Pons (tissue), 1 donor: ENCODE data around the gene DYNC1I1.

Experiments
- DNase-seq: peaks from one replicate; pipeline ENCODE4 v3.0.0-alpha.2; 2016; ENCODE audit warnings: low spot score

The DYNC1I1 gene

GRCh38 chr7:95772298-95772770 is at the start of gene DYNC1I1:
TSS of gene DYNC1I1 (plus strand) at chr7:95772554. CDS start at chr7:95804730, 32,176 bp downstream.
- peak; percentile 67 for DNase-seq

- DNase-seq, result peak; percentile 79
Measured at GRCh38 chr7:95723583-95724180, 48.7 kb upstream of the DYNC1I1 start.

GRCh38 chr7:95725205-95725604 is 47.1 kb upstream of the DYNC1I1 start:
- DNase-seq, result peak; percentile 35

GRCh38 chr7:95730493-95731280 is 41.7 kb upstream of the DYNC1I1 start:
- no peak for DNase-seq

GRCh38 chr7:95736635-95737034 is 35.7 kb upstream of the DYNC1I1 start:
- no peak for DNase-seq

GRCh38 chr7:95737828-95738505 is 34.4 kb upstream of the DYNC1I1 start:
- DNase-seq, result no peak

GRCh38 chr7:95749044-95749443 is 23.3 kb upstream of the DYNC1I1 start:
- DNase-seq, result no peak

GRCh38 chr7:95749515-95749914 is 22.8 kb upstream of the DYNC1I1 start:
- DNase-seq, result no peak

- no peak for DNase-seq
Measured at GRCh38 chr7:95753440-95753839, 18.9 kb upstream of the DYNC1I1 start.

GRCh38 chr7:95755277-95755934 is 16.9 kb upstream of the DYNC1I1 start:
- DNase-seq, result no peak

GRCh38 chr7:95758187-95758586 is 14.2 kb upstream of the DYNC1I1 start:
- DNase-seq, result no peak

GRCh38 chr7:95766086-95766485 is 6.3 kb upstream of the DYNC1I1 start:
- no peak for DNase-seq

- DNase-seq, result no peak
Measured at GRCh38 chr7:95766657-95767056, 5.7 kb upstream of the DYNC1I1 start.

GRCh38 chr7:95772771-95773581 is 622 bp downstream of the DYNC1I1 start:
- DNase-seq, result peak; percentile 68

GRCh38 chr7:95776561-95777185 is 4.3 kb downstream of the DYNC1I1 start:
- peak; percentile 31 for DNase-seq

- DNase-seq, result peak; percentile 23
Measured at GRCh38 chr7:95777269-95777668, 4.9 kb downstream of the DYNC1I1 start.

- DNase-seq, result no peak
Measured at GRCh38 chr7:95780665-95781064, 8.3 kb downstream of the DYNC1I1 start.

GRCh38 chr7:95781961-95782586 is 9.7 kb downstream of the DYNC1I1 start:
- DNase-seq, result no peak

- no peak for DNase-seq
Measured at GRCh38 chr7:95784796-95785195, 12.4 kb downstream of the DYNC1I1 start.

- DNase-seq, result no peak
Measured at GRCh38 chr7:95788258-95788657, 15.9 kb downstream of the DYNC1I1 start.

GRCh38 chr7:95788884-95789283 is 16.5 kb downstream of the DYNC1I1 start:
- DNase-seq, result no peak
